Epithelial cell of esophagus (primary cell): ENCODE data around the gene LCE2B.
A peak's percentile ranks its signal among the peaks of the same experiment; 100 is the strongest.
"Not testable (repeated sequence)": the region's sequence is repeated elsewhere in the genome, so short reads cannot be mapped to it uniquely, and the experiment has no call there.

Source experiments
- DNase-seq: peaks from one replicate; pipeline ENCODE4 v3.0.0; 2010; ENCODE audit warnings: low read depth
- H3K4me3 ChIP-seq: 2 replicates; pipeline ENCODE4 v1.5.1; 2011; ENCODE audit warnings: mild to moderate bottlenecking, low read length, control low read depth
- TF ChIP-seq, protein P1 (sequence below): IDR thresholded peaks from 2 replicates; pipeline ENCODE4 v1.5.1; 2011; ENCODE audit warnings: low read depth, mild to moderate bottlenecking, low read length, control low read depth, inconsistent platforms; ENCODE audit not compliant: insufficient read depth; ENCODE audit errors: missing control alignments

LCE2B gene, protein sequence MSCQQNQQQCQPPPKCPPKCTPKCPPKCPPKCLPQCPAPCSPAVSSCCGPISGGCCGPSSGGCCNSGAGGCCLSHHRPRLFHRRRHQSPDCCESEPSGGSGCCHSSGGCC

DNA sequence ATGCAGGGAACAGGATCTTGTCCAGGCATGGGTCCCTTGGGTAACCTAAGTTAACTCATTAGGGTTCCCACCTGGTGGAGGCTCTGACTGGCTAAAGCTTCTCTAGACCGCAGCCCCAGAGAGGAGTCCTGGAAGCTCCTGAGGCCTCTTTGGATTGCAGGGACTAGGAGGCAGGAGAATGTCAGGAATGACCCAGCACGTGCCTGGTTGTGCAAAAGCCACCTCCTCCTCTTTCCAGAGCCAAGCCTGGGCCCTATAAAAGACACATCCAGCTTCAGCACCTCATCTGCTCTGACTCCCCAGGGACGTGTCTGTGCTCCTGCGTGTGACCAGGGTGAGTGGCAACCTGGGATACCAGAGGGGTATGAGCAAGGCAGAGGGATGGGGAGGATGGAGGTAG lies at the start of gene LCE2B:
TSS of gene LCE2B (plus strand) at position 301 of the 400 bp plus-strand sequence. CDS start 721 bp downstream, outside the sequence.
- not testable (repeated sequence) for H3K4me3 ChIP-seq, DNase-seq

DNA sequence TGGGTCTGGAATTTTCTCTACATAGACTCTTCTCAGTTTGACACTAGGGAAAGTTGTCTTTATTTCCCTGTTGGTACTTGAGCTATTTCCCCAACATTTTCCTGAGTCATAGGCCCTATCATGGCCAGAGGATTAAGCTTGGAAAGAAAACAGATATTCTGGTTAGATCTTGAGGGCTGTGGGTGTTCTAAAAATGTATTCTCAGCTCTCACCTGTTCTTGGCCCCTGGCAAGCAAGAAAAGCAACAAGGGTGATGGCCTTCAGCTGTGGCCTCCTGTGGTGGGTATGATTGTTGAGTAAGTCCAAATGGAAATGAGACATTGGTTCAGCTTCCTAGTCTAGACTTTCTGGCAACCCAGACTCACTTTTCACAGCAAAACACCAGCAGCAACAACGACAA lies 45.6 kb upstream of the LCE2B start:
- TF ChIP-seq, protein P1, sequence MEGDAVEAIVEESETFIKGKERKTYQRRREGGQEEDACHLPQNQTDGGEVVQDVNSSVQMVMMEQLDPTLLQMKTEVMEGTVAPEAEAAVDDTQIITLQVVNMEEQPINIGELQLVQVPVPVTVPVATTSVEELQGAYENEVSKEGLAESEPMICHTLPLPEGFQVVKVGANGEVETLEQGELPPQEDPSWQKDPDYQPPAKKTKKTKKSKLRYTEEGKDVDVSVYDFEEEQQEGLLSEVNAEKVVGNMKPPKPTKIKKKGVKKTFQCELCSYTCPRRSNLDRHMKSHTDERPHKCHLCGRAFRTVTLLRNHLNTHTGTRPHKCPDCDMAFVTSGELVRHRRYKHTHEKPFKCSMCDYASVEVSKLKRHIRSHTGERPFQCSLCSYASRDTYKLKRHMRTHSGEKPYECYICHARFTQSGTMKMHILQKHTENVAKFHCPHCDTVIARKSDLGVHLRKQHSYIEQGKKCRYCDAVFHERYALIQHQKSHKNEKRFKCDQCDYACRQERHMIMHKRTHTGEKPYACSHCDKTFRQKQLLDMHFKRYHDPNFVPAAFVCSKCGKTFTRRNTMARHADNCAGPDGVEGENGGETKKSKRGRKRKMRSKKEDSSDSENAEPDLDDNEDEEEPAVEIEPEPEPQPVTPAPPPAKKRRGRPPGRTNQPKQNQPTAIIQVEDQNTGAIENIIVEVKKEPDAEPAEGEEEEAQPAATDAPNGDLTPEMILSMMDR, result no peak
- H3K4me3 ChIP-seq, result no peak overlapping the region
- no peak for DNase-seq

DNA sequence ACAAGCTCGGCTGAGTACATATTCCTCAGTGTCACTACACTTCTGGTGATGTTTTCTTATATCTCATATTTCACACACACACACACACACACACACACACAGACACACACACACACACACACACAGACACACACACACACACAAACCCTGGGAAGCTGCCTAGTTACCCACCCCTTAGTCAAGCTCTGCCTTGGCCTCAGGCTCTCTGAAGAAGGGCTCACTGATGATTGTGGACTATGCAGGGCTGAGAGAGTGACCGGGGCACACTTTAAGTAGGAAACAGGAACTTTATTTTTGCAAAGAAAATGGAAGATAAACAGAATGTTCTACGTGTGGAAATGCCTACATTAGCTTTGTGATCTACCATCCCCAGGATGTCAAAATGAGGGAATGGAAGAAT lies 42.0 kb upstream of the LCE2B start:
- TF ChIP-seq, protein P1, result no peak
- H3K4me3 ChIP-seq, result no peak overlapping the region

DNA sequence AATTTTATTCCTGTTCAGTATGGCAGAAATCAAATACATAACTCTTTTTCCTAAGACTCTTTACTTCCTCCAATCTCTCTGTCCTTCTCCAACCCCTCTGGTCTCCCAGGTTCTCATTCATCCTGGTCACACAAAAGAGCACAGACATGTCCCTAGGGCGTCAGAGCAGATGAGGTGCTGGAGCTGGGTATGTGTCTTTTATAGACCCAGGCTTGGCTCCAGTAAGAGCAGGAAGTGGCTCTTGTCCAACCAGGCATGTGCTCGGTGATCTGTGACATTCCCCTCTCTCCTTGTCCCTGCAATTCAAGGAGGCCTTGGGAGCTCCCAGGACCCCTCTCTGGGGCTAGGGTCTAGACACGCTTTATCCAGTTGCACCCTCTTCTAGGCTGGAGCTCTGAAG lies 40.8 kb upstream of the LCE2B start:
- TF ChIP-seq, protein P1, result no peak
- H3K4me3 ChIP-seq, result no peak overlapping the region

More for the DNA sequence above, 42.0 kb upstream of the LCE2B start:
- no peak for DNase-seq

DNA sequence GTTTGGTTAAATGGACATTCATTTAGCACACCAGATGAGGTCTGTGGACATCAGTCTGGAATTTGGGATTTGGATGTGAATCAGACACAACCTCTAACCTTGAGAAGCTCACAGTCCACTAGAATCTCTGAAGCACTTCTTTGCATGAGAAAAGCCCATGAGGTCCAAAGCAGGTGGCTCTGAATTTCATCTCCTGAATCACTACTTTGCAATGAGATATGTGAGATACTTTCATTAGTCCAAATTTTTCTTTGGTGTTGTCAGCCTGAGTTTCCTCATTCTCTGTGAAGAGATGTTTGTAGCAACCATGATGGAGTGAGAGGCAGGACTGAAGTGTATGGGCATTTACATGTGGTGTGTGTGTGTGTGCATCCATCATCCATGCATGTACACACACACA lies 39.3 kb upstream of the LCE2B start:
- H3K4me3 ChIP-seq, result no peak overlapping the region
- no peak for DNase-seq
- TF ChIP-seq, protein P1, result no peak

More for the DNA sequence above, 40.8 kb upstream of the LCE2B start:
- no peak for DNase-seq

DNA sequence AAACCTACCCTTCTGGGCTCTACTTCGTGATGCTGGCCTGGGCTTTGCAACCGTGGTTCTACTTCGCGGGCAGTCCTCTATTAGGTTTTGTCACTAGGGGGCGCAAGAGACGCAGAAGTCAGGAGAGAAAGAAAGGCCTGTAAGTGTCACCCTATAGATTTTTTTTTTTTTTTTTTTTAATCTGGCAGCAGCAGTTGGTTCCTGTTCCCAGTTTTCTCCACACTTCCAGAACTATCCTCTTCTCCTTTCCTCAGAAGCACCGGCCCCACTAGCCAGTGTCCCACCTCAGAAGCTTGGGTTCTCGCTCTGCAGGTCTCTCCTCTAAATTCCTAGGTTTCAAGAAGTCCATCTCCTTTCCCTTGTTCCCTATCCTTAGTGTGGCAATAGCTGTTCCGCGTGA lies 31.8 kb upstream of the LCE2B start:
- DNase-seq, result peak; percentile 79
- TF ChIP-seq, protein P1, result peak; percentile 86
- H3K4me3 ChIP-seq, result no peak overlapping the region

DNA sequence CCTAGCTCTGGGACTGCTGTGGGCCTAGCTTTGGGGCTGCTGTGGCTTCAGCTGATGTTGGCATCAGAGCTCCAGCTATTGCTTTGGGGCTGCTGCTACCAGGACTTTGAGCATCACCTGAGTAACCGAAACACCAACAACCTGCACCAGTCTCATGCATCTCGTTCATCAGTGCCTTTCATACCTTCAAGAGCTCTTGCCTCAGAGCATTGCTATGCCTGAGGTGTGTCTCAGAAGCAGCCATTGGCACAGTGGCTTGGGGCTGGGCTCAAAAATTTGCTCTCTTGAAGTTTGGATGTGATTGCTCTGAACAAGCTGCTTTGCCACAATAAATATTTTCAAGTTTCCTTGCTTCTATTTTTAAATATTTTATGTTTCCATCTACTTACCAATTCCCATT lies 29.5 kb upstream of the LCE2B start:
- TF ChIP-seq, protein P1, result no peak
- no peak overlapping the region for H3K4me3 ChIP-seq
- no peak for DNase-seq

DNA sequence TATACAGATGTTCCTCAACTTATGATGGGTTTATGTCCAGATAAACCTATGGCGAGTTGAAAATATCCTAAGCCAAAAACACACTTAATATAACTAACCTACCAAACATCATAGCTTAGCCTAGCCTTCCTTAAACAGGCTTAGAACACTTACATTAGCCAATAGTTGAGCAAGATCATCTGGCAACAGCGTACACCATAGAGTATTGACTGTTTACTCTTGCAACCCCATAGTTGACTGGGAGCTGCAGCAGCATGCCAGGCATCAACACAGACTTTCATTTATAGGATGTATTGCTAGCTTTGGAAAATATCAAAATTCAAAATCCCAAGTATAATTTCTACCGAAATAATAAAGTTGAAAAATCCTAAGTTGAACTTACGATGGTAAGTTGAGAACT lies 28.2 kb upstream of the LCE2B start:
- no peak overlapping the region for H3K4me3 ChIP-seq
- DNase-seq, result no peak
- TF ChIP-seq, protein P1, result no peak
